ENCODE data around the gene ADCY10. TPM values are rescaled to one million over a fixed set of nuclear protein-coding genes. Genes with fewer than 3 reads are reported as not detected.
"Not testable (repeated sequence)": the region's sequence is repeated elsewhere in the genome, so short reads cannot be mapped to it uniquely, and the experiment has no call there.

Gene ADCY10
- total RNA-seq, 1 donor from 2014 or later: not detected

GRCh38 chr1:167808104-167808503 lies 105.8 kb downstream of the ADCY10 start:
- peak; percentile 40 for ATAC-seq

- not testable (repeated sequence) for ATAC-seq
Measured at GRCh38 chr1:167806676-167807075, 107.3 kb downstream of the ADCY10 start.

GRCh38 chr1:167806235-167806634 lies 107.7 kb downstream of the ADCY10 start:
- ATAC-seq: not testable (repeated sequence)

GRCh38 chr1:167805041-167805556 lies 108.8 kb downstream of the ADCY10 start:
- no peak for ATAC-seq

GRCh38 chr1:167803358-167804207 lies 110.4 kb downstream of the ADCY10 start:
- ATAC-seq: peak; percentile 95

- ATAC-seq: no peak
Measured at GRCh38 chr1:167802235-167802634, 111.7 kb downstream of the ADCY10 start.

GRCh38 chr1:167800251-167800650 lies 113.7 kb downstream of the ADCY10 start:
- no peak for ATAC-seq

- peak; percentile 48 for ATAC-seq
Measured at GRCh38 chr1:167799747-167800146, 114.2 kb downstream of the ADCY10 start.

GRCh38 chr1:167798952-167799351 lies 115.0 kb downstream of the ADCY10 start:
- no peak for ATAC-seq

GRCh38 chr1:167797015-167797414 lies 116.9 kb downstream of the ADCY10 start:
- ATAC-seq: peak; percentile 94

GRCh38 chr1:167795810-167796740 lies 117.9 kb downstream of the ADCY10 start:
- ATAC-seq: no peak

GRCh38 chr1:167794043-167794442 lies 119.9 kb downstream of the ADCY10 start:
- no peak for ATAC-seq

GRCh38 chr1:167792188-167792565 lies 121.8 kb downstream of the ADCY10 start:
- no peak for ATAC-seq

GRCh38 chr1:167791281-167792187 lies 122.4 kb downstream of the ADCY10 start:
- peak; percentile 70 for ATAC-seq

GRCh38 chr1:167790117-167790516 lies 123.8 kb downstream of the ADCY10 start:
- peak; percentile 84 for ATAC-seq

GRCh38 chr1:167789501-167789900 lies 124.4 kb downstream of the ADCY10 start:
- peak; percentile 87 for ATAC-seq

- no peak for ATAC-seq
Measured at GRCh38 chr1:167786502-167786901, 127.4 kb downstream of the ADCY10 start.

- ATAC-seq: no peak
Measured at GRCh38 chr1:167784876-167785550, 128.9 kb downstream of the ADCY10 start.

- ATAC-seq: no peak
Measured at GRCh38 chr1:167782946-167783345, 131.0 kb downstream of the ADCY10 start.

GRCh38 chr1:167781558-167781957 lies 132.4 kb downstream of the ADCY10 start:
- no peak for ATAC-seq

GRCh38 chr1:167777269-167777650 lies 136.7 kb downstream of the ADCY10 start:
- no peak for ATAC-seq
